T-helper 17 cell (primary cell): ENCODE results near the gene MC2R. TPM values are rescaled to one million over a fixed set of nuclear protein-coding genes. Genes with fewer than 3 reads are reported as not detected.

Source experiments
- ATAC-seq: fragments of 150-1000 bp; cut with Tn5 transposase; 2 replicates; pipeline ENCODE4 v1.10.0; 2021; ENCODE audit warnings: mild to moderate bottlenecking, moderate library complexity
- DNase-seq, 3 donors: peaks; one replicate each; pipeline versions ENCODE4 v3.0.0 to v3.0.0-alpha.2; 2020 to 2021
- H3K9me3 ChIP-seq: one replicate; pipeline ENCODE4 v1.7.0; 2013; ENCODE audit warnings: low read length, mild to moderate bottlenecking; ENCODE audit not compliant: control insufficient read depth, poor library complexity, severe bottlenecking
- H3K27ac Mint-ChIP-seq: one replicate; pipeline ENCODE4 v1.8.0; 2022; ENCODE audit warnings: mild to moderate bottlenecking, moderate library complexity, mixed read lengths
- H3K27me3 Mint-ChIP-seq: one replicate; pipeline ENCODE4 v1.8.0; 2022; ENCODE audit warnings: mixed read lengths
- H3K36me3 Mint-ChIP-seq: one replicate; pipeline ENCODE4 v1.8.0; 2022; ENCODE audit warnings: low read depth, mixed read lengths
- H3K4me1 Mint-ChIP-seq: one replicate; pipeline ENCODE4 v1.8.0; 2022; ENCODE audit warnings: mild to moderate bottlenecking, mixed read lengths
- H3K4me3 Mint-ChIP-seq: one replicate; pipeline ENCODE4 v1.8.0; 2022; ENCODE audit warnings: mild to moderate bottlenecking, moderate library complexity, mixed read lengths
- total RNA-seq, 4 donors: library from RNA in 2 of 4; stranded (reverse) in 2 of 4; gene quantifications; one replicate each; pipeline ENCODE4 v1.2.3 and lab custom pipeline; 2022 to 2026

MC2R gene
- total RNA-seq (not detected), total RNA-seq (lab: John Stamatoyannopoulos, UW) (0 to 0.35 reads per million in 2 donors)

DNA sequence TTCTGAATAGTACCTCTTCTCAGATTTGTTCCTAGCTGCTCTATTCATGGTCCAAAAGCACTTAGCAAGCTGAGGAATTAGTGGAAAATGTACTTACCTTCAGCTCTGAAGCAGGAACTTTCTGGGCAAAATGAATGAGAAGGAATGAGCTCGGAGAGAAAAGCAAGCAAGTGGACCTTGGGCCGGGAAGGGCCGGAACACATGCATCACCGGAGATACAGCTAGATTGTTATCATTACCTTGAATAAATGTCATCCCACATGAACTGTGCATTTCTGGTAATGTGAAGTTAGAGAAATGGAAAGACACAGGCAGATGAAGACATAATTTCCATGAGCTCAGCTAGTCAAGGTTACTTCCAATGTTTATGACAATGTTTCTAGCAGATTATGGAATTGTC is at the start of gene MC2R:
MC2R (minus strand) TSS at position 146 of the 400 bp plus-strand sequence. CDS start 30,018 bp downstream, outside the sequence.
- DNase-seq, result no peak
- no peaks in the 10 kb centered on the region for H3K9me3 ChIP-seq
- Mint-ChIP-seq H3K4me3 (no peak within 1 kb of the TSS), H3K4me1 (no peaks in the 10 kb centered on the region), H3K27ac (no peak within 1 kb of the TSS), H3K36me3 (no peaks in the 10 kb centered on the region), H3K27me3 (peaks cover 25% of the 10 kb centered on the region)
- no peak for ATAC-seq

DNA sequence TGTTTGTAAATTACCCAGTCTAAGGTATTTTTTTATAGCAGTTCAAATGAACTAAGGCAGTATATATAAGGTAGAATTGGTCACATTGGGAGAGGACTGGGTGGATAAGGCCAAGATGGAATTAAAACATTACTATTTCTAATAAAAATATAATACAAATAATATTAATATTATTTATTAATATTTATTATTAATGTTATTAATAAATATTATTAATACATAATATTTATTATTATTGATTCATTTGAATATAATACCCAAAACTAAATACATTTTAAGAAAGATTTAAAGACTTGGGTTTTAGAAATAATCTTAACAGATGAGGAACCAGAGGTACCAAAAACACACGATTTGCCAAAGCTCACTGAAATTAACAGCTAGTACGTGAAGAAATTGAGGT is 30.5 kb upstream of the MC2R start:
- H3K4me3 Mint-ChIP-seq, result no peak overlapping the region
- H3K36me3 Mint-ChIP-seq, result no peaks in the 10 kb centered on the region
- no peak overlapping the region for H3K27ac Mint-ChIP-seq

DNA sequence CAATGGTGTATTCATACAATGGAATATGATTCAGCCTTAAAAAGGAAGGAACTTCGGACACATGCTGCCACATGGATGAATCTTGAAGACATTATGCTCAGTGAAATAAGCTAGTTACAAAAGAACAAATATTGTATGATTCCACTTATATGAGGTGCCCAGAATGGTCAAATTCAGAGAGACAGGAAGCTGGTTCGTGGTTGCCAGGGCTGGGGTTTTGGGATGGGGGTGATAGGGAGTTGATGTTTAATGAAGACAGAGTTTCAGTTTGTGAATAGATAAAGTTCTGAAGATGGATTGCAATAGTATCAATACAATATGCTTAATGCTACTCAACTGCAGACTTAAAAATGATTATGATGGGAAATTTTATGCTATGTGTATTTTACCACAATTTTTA is 28.0 kb upstream of the MC2R start:
- ATAC-seq (no peak), DNase-seq (no peak)
- no peaks in the 10 kb centered on the region for H3K9me3 ChIP-seq
- Mint-ChIP-seq H3K4me1 (no peaks in the 10 kb centered on the region), H3K27me3 (peaks cover 5% of the 10 kb centered on the region), H3K4me3 (no peak overlapping the region), H3K27ac (no peak overlapping the region), H3K36me3 (no peaks in the 10 kb centered on the region)

More for the DNA sequence above, 30.5 kb upstream of the MC2R start:
- H3K9me3 ChIP-seq, result no peaks in the 10 kb centered on the region
- no peak for ATAC-seq
- H3K4me1 Mint-ChIP-seq, result no peaks in the 10 kb centered on the region
- DNase-seq, result no peak
- no peaks in the 10 kb centered on the region for H3K27me3 Mint-ChIP-seq

DNA sequence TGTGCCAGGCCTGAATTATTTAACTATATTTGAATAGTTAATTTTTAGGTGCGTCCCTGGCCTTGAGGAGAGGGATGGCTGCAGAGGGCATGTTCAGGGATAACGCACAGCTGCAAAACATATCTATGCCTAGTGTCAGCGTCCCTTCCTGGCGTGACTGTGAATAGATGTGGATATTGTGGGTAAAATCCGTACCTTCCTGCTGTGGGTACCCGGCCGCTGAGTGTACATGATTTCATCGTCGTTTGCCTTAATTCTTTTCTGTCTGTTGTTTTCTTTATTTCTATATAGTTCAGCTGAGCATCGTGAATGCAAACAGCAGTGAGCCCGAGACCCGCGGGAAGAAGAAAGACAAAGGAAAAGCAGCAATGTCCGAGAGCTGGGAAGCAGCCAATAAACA is 25.0 kb upstream of the MC2R start:
- DNase-seq (no peak), ATAC-seq (no peak)
- Mint-ChIP-seq H3K27ac (no peak overlapping the region), H3K4me1 (no peaks in the 10 kb centered on the region), H3K27me3 (peaks cover 5% of the 10 kb centered on the region), H3K4me3 (no peak overlapping the region), H3K36me3 (no peaks in the 10 kb centered on the region)
- no peaks in the 10 kb centered on the region for H3K9me3 ChIP-seq

DNA sequence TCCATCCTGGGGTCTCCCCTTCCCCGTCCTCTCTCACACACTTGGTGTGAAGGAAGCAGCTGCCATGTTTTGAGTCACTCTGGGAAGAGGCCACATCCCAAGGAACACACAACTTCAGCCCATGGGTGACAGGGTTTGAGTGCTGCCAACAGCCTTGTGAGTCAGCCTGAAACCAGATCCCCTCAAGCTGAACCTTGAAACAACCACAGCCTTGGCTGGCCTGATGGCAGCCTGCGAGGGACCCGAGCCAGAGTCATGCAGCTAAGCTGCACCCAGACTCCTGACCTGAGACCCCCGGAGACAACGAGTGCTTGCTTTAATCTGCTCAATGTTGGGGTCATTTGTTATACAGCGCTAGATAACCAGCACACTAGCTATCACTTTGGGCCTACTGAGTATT is 19.3 kb upstream of the MC2R start:
- Mint-ChIP-seq H3K4me3 (no peak overlapping the region), H3K27me3 (peaks cover 5% of the 10 kb centered on the region), H3K4me1 (no peaks in the 10 kb centered on the region), H3K27ac (no peak overlapping the region), H3K36me3 (no peaks in the 10 kb centered on the region)
- ATAC-seq (no peak), DNase-seq (no peak)
- no peaks in the 10 kb centered on the region for H3K9me3 ChIP-seq

DNA sequence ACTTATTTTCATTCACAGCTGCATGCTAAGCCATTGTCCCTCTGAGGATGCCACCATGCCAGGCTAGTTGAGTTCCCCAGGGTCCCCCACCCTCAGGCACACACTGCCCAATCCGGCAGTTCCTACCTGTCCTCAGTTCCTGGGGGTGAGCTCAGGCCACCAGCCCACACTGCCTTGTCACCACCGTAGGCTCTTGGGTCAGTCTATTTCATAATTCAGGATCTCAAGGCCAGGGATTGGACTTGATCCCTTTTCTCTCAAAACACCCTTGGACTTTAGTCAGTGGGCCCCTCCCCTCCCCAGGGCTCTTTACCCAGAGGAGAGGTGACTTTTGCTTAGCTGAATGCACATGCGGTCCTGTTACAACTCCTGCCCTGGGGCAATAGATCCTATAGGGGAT is 18.7 kb upstream of the MC2R start:
- DNase-seq (no peak), ATAC-seq (no peak)
- Mint-ChIP-seq H3K4me1 (no peaks in the 10 kb centered on the region), H3K27ac (no peak overlapping the region), H3K36me3 (no peaks in the 10 kb centered on the region), H3K4me3 (no peak overlapping the region), H3K27me3 (peaks cover 5% of the 10 kb centered on the region)
- no peaks in the 10 kb centered on the region for H3K9me3 ChIP-seq

DNA sequence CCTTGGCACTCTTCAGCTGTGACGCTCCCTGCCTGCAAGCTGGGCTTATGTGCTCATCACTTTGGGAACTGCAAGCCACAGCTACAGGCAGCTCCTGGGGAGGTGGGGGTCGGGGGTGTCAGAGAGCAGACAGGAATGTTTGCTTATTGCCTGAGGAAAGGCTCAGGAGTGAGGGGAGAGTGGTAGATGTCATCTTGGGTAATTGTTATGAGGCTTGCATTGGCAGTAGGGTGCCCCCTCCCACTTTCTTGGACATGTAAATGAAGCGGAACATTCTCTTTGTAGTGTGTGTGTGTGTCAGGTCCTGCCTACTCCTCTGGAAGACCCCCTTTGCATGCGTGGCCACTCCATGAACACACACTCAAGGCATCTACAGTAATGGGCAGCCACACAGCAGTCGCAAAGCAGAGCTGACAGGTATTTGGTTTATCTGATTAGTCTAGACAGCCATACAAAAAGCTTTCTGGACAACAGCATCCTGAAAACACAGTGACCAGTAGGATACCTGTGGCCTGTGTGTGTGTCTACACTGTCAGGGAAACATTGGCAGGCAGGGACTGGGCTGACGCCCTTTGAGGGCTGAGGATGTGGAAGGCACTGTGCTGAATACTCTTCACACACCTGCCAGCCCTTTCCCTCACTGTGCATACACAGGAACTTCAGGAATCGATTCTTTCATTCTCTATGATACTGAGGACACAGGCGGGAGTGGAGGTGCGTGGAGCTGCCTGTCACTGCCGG is 17.1 kb upstream of the MC2R start:
- no peak overlapping the region for H3K4me3 Mint-ChIP-seq
- DNase-seq (no peak), ATAC-seq (no peak)
- H3K9me3 ChIP-seq, result no peaks in the 10 kb centered on the region
- H3K27me3 Mint-ChIP-seq, result no peaks in the 10 kb centered on the region
- no peaks in the 10 kb centered on the region for H3K36me3 Mint-ChIP-seq
- H3K27ac Mint-ChIP-seq, result no peak overlapping the region
- H3K4me1 Mint-ChIP-seq, result no peaks in the 10 kb centered on the region

DNA sequence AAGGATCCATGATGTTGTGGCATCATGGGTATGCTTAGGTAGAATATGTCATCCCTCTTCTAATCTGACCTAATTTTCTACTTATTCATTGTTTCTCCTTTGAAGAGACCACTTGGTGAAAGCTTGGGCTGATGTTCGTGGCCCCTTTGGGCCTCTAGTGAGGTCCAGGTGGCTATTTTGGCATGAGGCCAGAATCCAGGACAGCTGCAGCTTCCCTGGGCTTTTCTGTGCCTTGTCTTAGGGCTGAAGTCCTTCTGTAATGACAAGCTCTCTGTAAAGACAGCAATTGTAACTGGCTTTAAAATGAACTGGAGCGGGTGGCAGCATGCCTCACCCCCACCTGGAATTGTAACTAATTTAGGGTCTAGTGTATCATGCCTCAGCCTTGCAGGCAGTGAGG is 15.6 kb upstream of the MC2R start:
- Mint-ChIP-seq H3K27me3 (peaks cover 1% of the 10 kb centered on the region), H3K36me3 (no peaks in the 10 kb centered on the region), H3K27ac (no peak overlapping the region), H3K4me3 (no peak overlapping the region), H3K4me1 (no peaks in the 10 kb centered on the region)
- H3K9me3 ChIP-seq, result no peaks in the 10 kb centered on the region
- DNase-seq (no peak), ATAC-seq (no peak)

DNA sequence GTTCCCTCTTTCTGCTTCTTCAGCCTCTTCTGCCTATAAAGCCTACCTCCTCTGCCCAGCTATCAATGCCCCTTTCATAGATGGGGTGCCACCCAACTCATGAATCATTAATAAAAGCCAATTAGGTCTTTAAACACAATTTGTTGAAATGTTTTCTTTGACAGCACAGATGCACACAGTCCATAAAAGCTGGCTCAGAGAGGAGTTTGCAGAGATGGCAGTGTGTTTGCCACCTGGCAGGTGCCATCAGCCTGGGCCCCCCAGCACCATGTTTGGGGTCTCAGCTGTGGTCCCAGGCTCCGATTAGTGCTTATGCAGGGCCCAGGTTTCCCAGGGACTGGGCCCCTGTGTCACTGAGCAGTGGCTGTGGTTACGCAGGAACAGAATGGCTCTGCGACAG is 7.9 kb upstream of the MC2R start:
- H3K27ac Mint-ChIP-seq, result no peak overlapping the region
- H3K27me3 Mint-ChIP-seq, result peaks cover 21% of the 10 kb centered on the region
- H3K9me3 ChIP-seq, result no peaks in the 10 kb centered on the region
- H3K4me1 Mint-ChIP-seq, result no peaks in the 10 kb centered on the region
- DNase-seq (no peak), ATAC-seq (no peak)
- H3K4me3 Mint-ChIP-seq, result no peak overlapping the region
- no peaks in the 10 kb centered on the region for H3K36me3 Mint-ChIP-seq

DNA sequence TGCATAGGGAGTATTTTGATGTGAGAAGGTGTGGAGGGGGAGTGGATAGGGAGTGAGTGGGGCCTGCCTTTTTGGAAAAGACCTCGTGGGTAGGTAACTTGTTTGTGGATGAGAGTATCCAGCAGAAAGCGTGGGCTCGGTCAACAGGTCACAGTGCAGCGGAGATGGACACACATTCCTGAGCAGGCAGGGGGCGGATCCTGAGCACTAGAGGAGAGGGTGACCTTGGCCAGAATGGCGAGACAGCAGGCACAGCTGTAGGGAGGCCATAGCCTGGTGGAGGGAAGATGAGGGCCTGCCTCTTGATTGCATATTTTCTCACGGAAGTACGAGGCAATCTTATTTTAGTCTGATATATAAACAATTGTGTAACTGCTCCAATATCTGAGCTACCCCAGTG is 3.6 kb upstream of the MC2R start:
- Mint-ChIP-seq H3K27ac (no peak overlapping the region), H3K4me1 (no peaks in the 10 kb centered on the region), H3K4me3 (no peak overlapping the region), H3K27me3 (peaks cover 24% of the 10 kb centered on the region), H3K36me3 (no peaks in the 10 kb centered on the region)
- no peaks in the 10 kb centered on the region for H3K9me3 ChIP-seq
- no peak for ATAC-seq
- DNase-seq, result no peak

DNA sequence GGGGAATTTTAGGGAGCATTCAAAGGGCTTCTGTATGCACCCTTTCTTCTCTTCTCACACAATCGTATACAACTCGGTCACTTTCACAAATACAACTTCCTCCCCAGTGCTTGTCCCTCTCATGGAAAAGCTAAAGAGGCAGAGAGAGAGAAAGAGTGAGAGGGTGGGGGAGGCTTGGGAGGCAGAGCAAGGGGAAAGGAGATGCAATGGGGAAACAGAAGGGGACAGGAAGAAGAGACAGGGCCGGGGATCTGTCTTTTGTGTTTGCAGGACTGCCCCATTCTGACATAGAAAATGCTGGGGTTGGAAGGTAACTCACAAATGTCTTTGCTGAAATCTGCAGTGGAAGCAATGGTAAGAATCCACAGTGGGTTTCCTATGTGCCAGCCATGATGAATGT is 2.1 kb upstream of the MC2R start:
- H3K9me3 ChIP-seq, result no peaks in the 10 kb centered on the region
- H3K4me3 Mint-ChIP-seq, result no peak overlapping the region
- peaks cover 21% of the 10 kb centered on the region for H3K27me3 Mint-ChIP-seq
- no peak overlapping the region for H3K27ac Mint-ChIP-seq
- H3K4me1 Mint-ChIP-seq, result no peaks in the 10 kb centered on the region
- no peak for ATAC-seq
- no peaks in the 10 kb centered on the region for H3K36me3 Mint-ChIP-seq
- DNase-seq, result no peak

DNA sequence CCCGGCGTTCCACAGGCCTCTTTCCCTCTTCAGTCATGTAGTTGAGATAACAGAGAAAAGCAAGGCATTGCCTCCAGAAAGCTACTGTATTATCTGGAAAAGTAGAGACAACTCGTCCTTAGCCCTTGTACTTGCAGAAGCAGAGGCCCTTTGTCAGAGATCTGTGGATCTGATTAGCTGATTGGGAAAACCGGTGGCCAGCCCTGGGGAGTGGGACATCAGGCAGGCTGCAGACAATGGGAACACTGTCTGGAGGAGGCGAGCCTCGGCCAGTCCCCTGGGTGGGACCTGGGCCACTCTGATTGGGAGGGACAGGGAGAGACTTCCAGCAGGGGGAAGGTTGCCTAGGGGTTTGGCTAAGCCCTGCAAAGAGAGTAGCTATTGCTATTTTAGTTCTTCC is 1.2 kb upstream of the MC2R start:
- no peaks in the 10 kb centered on the region for H3K4me1 Mint-ChIP-seq
- no peak overlapping the region for H3K4me3 Mint-ChIP-seq
- H3K27ac Mint-ChIP-seq, result no peak overlapping the region
- ATAC-seq (no peak), DNase-seq (no peak)
- H3K36me3 Mint-ChIP-seq, result no peaks in the 10 kb centered on the region
- peaks cover 20% of the 10 kb centered on the region for H3K27me3 Mint-ChIP-seq
- no peaks in the 10 kb centered on the region for H3K9me3 ChIP-seq

DNA sequence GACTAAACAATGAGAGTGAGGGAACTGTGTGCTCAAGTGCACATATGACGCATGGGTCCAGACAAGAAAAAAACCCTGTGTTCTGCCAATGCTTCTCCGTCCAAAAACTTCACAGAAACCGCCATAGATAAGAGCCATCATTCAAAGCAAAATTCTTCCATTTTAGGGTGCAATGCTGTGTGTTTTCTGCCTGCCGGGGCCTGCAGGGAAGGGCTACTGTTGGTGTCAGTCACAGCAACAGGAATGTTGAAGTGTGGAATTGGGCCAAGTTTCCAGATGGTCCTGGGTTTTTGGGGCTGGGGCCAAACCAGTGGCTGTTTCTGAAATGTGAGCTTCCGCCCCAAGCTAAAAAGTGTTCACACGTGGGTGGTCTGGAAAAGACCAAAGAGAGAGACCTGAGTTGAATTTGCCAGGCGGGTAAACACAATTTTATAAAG is 677 bp upstream of the MC2R start:
- Mint-ChIP-seq H3K4me3 (no peak overlapping the region), H3K4me1 (no peaks in the 10 kb centered on the region), H3K27me3 (peaks cover 20% of the 10 kb centered on the region), H3K36me3 (no peaks in the 10 kb centered on the region), H3K27ac (no peak overlapping the region)
- ATAC-seq (no peak), DNase-seq (no peak)
- H3K9me3 ChIP-seq, result no peaks in the 10 kb centered on the region

DNA sequence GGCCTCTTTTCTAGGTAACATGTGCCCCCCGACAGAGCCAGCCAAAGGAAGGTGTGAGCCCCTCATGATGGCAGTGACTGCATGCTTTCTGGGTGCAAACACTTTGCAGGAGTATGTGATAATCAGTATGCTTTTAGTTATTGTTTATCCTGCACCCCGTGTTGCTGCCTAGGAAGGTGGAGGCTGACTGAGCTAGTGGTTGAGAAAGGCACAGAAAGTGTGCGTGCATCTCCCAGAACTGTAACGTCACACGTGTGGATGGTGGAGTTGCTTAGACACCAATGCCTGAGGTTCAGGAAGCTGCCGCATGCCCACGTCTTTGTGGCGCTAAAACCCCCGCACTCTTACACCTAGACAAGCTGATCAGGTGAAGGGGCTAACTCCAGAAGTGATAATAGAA is 580 bp downstream of the MC2R start:
- no peak overlapping the region for H3K4me3 Mint-ChIP-seq
- no peaks in the 10 kb centered on the region for H3K9me3 ChIP-seq
- H3K27me3 Mint-ChIP-seq, result peaks cover 29% of the 10 kb centered on the region
- H3K4me1 Mint-ChIP-seq, result no peaks in the 10 kb centered on the region
- no peak overlapping the region for H3K27ac Mint-ChIP-seq
- H3K36me3 Mint-ChIP-seq, result no peaks in the 10 kb centered on the region
- ATAC-seq (no peak), DNase-seq (no peak)
